GM18519 (cell line): ENCODE results near the gene IPO13.

Experiments used
- ATAC-seq: cut with Tn5 transposase; IDR thresholded peaks from one replicate; pipeline ENCODE4 v1.9.1; 2021; ENCODE audit warnings: mild to moderate bottlenecking, moderate library complexity; ENCODE audit not compliant: unreplicated experiment, low FRiP score

IPO13 gene

DNA sequence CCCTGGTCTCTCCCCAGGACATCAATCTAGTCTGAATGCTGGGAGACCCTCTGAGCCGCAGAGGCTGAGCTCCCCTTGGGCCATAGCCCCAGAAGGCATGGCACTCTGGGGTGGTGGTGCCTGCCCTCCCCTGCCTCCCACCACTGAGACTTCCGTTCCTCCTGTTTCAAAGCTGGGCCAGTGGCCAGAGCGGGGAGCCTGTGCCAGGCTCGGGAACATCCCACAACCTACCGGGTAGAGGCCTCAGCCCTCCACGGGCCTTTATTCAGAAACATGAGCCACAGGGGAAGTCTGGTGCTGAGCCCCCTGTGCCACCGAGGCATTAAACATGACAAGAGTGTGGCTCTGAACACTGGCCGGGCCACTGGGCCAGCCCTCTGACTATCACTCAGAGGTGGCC is 52.7 kb downstream of the IPO13 start:
- no peak for ATAC-seq

DNA sequence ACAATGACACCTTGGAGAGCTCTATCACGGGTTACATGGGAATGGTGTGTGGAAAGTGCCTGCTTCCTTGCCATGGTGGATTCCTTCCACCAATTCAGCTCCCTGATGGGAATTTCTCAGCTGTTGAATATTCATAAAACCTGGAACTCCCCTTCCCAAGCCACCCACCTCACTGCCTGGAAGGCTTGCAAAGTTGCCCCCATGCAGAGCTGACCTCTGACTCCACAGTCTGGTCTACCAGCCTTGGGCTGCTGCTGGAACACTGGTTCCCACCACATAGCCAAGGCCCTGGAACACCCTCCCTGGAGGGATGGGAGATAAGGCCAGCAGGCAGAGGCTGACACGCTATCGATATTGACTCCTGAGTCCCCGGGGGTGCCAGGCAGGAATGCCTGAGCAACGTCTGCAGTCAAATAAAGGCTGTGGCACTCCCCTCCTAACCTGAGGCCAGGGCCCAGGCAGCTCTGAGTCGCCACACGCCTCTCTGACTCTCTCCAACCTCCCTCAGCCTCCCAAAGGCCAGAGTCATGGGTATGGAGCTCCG is 53.4 kb downstream of the IPO13 start:
- ATAC-seq: no peak

DNA sequence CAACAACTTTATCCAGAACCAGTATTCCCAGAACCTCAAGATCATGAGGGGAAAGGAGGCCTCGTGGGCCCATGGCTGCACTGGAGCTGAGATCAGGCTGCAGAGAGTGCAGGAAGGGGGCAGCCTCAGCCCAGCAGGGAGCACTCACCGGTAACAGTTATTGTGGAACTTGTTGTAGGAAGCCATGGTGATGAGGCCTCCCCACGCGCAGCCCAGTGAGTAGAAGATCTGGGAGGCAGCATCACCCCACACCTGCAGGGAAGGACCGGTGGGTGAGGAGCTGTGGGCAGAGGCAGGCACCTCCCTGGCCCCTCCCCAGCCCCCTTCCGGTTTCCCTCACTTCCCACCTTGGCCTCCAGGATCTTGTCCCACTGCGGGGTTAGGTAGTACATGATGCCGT is 55.4 kb downstream of the IPO13 start:
- no peak for ATAC-seq

DNA sequence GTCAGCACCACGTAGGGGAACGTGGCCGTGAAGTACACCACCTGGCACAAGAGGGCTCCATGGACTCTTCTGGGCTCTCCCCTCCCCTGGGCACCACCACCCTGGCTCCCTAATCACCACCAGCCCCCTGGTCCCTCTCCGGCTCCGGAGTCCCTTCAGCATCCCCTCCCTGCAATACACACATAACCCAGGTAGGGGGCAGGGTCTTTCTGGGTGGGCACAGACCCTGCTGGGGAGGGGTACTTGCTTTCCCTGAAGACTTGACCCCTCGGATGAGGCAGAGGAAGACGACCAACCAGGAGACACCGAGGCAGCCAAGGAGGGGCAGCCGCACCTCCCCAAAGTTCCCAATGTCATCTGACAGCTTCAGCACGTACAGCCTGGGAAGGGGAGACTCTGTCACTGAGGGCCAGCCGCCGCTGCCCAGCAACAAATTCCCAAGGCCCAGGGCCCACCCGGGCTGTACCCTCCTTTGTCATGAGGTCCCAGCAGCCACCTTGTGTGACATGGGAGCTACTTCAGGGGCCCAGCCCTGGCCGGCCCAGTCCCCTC is 55.9 kb downstream of the IPO13 start:
- no peak for ATAC-seq

DNA sequence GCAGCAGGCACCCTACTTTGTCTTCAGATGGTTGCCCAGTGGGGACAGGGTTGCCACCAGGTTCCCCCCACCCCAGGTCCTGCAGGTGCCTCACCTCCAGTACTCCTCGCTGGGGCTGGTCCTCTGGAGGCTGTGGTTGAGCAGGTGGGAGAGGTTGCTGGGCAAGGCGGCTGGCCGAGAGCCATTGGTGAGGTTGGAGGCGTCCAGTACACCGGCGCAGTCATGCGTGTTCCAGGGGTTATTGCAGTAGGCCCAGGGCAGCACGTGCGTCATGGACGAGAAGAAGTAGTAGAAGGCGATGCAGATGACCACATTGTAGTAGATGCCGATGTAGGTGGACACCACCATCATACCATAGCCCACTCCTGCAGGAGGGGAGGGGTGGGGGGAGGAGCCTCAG is 61.5 kb downstream of the IPO13 start:
- no peak for ATAC-seq

DNA sequence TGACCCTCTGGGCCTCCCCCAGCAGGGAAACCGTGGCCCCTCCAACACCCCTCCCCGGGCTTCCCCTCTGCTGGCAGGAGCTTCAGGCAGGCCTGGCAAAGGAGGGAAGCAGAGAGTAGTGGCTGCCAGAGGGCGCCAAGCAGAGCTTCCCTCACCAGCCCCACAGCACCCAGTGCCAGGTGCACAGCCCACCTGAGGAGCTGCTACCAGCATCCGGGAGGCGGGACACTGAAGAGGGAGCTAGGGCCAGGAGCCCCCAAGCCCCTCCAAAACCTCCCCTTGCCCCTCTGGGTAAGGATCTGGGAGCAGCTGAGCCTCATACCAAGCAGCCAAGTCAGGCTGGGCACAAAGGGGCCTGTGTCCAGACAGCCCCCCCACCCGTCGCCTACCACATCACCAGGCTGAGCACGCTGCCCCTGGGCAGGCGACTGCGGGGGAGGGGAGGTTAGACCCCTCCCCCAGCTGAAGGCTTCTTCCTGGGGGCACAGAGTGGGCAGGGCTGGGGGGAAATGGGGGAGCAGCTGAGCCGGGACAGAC is 64.3 kb downstream of the IPO13 start:
- ATAC-seq: no peak

DNA sequence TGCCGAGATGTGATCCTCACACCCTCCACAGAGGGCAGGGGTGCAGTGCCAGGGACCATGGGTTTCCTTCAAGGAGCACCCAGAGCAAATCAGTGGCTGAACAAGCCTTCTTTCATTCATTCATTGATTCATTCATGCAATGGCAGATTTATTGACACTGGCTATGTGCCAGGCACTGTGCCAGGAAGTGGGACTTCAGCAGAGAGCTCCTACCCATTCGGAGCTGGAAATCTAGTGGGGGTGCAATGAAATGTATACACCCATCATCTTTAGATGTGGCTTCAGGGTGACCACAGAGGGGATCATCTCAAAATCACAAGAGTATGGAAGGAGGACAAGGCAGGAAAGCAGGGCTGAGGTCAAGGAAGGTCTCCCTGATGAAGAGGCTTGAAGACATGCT is 65.7 kb downstream of the IPO13 start:
- ATAC-seq: no peak

DNA sequence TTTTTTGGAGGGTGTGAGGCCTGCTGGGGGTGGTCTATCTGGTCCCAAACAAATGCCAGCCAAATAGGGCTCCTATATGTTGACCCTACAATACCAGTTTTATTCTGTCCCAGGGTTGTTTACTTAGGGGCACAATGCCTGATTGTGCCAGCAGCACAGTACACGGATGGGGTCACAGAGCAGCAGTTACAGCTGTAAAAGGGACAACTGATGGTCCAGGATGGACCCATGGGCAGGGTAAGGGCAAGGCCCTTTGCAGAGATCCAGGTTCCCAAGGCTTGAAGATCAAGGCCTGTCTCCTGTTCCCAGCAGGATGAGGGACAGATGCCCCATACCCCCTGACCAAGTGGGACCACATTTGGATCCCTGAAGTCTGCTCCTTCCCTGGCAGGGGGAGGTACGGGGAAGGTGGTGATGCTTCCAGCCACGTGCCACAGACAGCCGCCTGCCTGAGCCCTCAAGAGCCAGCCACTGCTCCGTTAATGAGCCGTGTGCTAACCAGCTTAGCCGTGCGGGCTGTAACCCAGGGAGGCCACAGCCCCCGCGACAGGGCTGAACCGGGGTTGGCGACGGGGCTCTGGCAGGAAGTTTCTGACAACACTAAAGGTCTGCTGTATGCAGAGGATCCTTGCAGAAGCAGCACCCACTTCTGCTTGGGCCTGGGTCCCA is 66.3 kb downstream of the IPO13 start:
- no peak for ATAC-seq

DNA sequence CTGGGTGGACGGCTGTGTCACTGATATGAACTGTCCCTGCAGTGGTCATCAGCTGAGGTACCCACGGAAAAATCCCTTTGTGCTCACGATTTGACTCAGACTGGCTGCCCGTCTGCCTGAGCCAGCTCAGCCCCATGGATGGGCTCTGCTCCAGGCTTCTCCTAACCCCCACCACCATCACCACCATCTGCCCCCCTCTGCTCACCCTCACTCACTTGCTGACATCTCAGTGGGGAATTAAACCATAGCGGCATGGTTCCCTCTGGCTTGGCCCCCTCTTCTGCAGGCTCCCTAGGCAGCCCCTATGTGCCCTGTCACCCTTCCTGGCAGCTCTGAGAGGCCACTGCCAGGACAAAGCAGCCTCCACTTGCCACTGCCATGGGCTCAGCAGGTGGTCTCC is 67.2 kb downstream of the IPO13 start:
- no peak for ATAC-seq

DNA sequence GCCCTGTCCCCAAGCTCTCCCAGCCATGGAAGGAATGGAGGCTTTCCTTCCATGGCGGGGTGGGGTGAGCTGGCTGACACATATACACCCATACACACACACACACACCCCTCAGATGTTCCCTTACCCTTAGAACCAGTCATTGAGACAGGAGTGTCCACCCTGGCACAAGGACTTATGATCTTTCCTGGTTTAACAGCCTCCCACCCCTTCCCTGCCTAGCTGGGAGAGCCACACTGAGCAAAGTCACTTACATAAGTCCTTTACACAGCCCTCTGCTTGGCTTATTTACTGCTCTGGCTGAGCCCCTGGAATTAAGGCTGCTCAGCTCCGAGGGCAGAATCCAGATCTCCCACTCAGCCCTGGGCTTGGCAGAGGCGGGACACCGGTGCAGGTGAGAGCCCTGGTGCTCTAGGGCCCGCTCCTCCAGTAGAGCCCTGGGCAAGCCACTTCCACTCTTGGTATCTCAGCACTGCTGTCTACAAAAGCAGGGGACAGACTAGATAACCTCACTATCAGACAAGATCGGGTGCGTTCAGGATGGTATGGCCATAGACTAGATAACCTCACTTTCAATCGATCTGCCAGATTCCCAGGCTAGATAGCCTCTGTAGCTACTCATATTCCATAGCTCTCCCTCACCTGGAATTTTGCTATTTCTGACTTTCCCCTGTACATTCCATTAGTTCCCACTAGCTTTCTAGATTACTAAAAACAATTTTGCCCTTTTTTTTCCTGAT is 67.8 kb downstream of the IPO13 start:
- ATAC-seq: no peak

DNA sequence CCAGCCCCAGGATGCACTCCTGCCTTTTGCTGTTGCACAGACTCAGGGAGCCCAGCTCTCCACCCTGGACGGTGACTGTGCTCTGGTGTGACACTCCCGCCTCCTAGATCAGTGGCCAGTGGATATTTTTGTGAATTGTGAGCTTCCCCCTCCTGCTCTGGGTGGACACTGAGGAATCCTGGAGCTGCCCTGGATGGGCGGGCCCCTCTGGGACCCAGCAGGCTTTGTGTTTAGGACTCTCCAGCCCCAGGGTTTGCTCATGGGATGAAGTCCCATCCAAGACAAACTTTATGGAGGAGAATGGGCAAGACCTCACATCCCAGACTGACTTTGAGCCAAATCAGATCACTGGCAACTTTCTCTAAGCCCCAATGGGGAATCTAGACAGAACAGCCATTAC is 68.5 kb downstream of the IPO13 start:
- no peak for ATAC-seq

DNA sequence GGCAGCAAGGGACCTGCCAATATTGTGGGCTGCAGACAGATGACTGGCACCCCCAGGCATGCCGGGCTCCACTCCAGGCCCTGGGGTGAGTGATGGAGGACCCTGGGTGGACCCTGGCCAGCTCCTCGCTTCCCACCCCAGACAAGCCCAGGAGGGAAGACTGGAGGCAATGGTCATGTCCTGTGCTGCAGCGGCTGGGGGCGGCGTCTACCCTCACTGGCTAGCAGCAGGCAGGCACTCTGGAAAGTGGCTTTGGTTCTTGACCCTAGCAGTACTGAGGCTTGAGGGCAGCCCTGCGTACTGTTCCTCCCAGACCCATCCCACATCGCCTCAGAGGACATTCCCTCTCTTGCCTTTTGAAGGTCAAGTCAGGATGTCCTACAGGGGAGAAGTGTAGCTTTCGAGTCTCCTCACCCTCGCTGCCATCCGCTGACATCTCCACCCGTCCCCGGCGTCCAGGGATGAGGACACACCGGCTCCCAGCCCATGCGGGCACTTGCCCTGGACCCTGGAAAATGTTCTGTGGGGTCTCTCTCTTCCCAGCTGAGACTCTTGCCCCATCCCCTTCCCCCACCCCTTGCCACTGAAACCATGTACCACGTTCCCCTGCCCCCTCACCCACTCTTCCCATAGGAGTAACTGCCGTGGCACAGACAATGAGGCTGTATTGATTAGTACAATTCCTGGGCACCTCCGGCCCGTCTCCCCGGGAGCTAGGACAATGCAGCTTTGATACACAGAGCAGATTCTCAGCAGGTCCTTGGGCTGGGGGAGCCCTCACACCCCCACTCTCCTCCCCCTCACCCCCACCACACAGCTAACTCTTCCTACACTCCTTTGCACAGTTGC is 69.5 kb downstream of the IPO13 start:
- no peak for ATAC-seq

DNA sequence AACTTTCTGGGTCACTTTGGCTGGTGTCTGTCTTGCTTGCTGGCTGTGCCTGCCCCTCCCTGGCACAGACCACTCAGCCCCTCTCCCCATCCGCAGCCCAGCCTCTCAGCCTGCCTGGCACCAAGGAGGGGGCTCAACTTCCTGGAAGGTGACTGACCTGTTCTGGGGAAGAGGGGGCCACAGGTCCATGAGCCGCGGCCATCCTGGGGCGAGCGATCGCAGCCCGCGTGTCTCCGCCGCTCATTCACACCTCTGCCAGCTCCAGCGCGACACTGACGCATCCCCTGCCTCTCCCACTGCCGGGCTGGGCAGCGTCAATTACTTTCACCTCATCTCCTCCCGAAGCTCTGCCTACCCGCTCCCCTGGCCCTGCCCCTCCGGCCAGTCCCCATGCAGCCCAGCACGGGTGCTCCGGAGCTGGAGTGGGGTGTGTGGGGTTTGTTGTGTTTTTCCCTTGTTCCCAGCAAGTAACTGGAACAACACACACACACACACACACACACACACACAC is 70.2 kb downstream of the IPO13 start:
- no peak for ATAC-seq
